Loucy (cell line): ENCODE data around the gene SHC4.
"Not testable (repeated sequence)": the region's sequence is repeated elsewhere in the genome, so short reads cannot be mapped to it uniquely, and the experiment has no call there.

Experiments used
- H2AFZ ChIP-seq: fragments of 200-600 bp; sonication (generic); 2 replicates; pipeline ENCODE4 v1.6.0; 2016; ENCODE audit warnings: antibody characterized with exemption, mild to moderate bottlenecking, low read length, moderate library complexity
- H3F3A ChIP-seq: fragments of 200-600 bp; 2 replicates; pipeline ENCODE4 v1.6.0; 2016; ENCODE audit warnings: antibody characterized with exemption, low read depth, mild to moderate bottlenecking
- H3K27me3 ChIP-seq: fragments of 200-600 bp; sonication (generic); 2 replicates; pipeline ENCODE4 v1.6.1; 2014; ENCODE audit warnings: low read length, mild to moderate bottlenecking; ENCODE audit not compliant: insufficient read depth, poor library complexity, severe bottlenecking
- H3K36me3 ChIP-seq: fragments of 200-600 bp; sonication (generic); 2 replicates; pipeline ENCODE4 v1.6.1; 2016; ENCODE audit warnings: low read length; ENCODE audit not compliant: insufficient read depth
- H3K4me1 ChIP-seq: fragments of 200-600 bp; sonication (generic); 2 replicates; pipeline ENCODE4 v1.5.1; 2014; ENCODE audit warnings: low read length, mild to moderate bottlenecking; ENCODE audit not compliant: insufficient read depth, poor library complexity, severe bottlenecking
- H3K4me2 ChIP-seq: fragments of 200-600 bp; sonication (generic); 2 replicates; pipeline ENCODE4 v1.6.0; 2014; ENCODE audit warnings: antibody characterized with exemption, low read length, low read depth, mild to moderate bottlenecking; ENCODE audit not compliant: poor library complexity, severe bottlenecking
- H3K4me3 ChIP-seq: fragments of 200-600 bp; sonication (generic); 2 replicates; pipeline ENCODE4 v1.5.1; 2014; ENCODE audit warnings: low read length, mild to moderate bottlenecking, mixed read lengths; ENCODE audit not compliant: poor library complexity, severe bottlenecking
- H3K79me2 ChIP-seq: fragments of 200-600 bp; sonication (generic); 2 replicates; pipeline ENCODE4 v1.6.1; 2014; ENCODE audit warnings: low read length; ENCODE audit not compliant: insufficient read depth
- H3K9ac ChIP-seq: fragments of 200-600 bp; sonication (generic); 2 replicates; pipeline ENCODE4 v1.6.0; 2014; ENCODE audit warnings: mild to moderate bottlenecking, low read depth, low read length, moderate library complexity; ENCODE audit not compliant: poor library complexity, severe bottlenecking
- H3K9me2 ChIP-seq: fragments of 200-600 bp; sonication (generic); replicated peaks from 2 replicates; pipeline ENCODE4 v1.6.1; 2016; ENCODE audit warnings: low read depth, low read length, mixed read lengths
- H3K9me3 ChIP-seq: fragments of 200-600 bp; sonication (generic); 2 replicates; pipeline ENCODE4 v1.6.1; 2014; ENCODE audit warnings: mild to moderate bottlenecking, antibody characterized with exemption, low read length, low read depth; ENCODE audit not compliant: insufficient read depth
- H4K20me1 ChIP-seq: fragments of 200-600 bp; sonication (generic); 2 replicates; pipeline ENCODE4 v1.6.0; 2014; ENCODE audit warnings: antibody characterized with exemption, low read length, mild to moderate bottlenecking; ENCODE audit not compliant: insufficient read depth, poor library complexity, severe bottlenecking
- EZH2phosphoT487 ChIP-seq: fragments of 200-600 bp; IDR thresholded peaks from 2 replicates; pipeline ENCODE4 v1.6.1; 2018; ENCODE audit warnings: antibody characterized with exemption, mild to moderate bottlenecking, moderate library complexity, borderline replicate concordance
- TF ChIP-seq, protein P1 (sequence below): fragments of 200-600 bp; sonication (generic); conservative IDR thresholded peaks from 2 replicates; pipeline ENCODE4 v1.5.1; 2014; ENCODE audit warnings: mild to moderate bottlenecking, antibody characterized with exemption, low read length

The SHC4 gene

DNA sequence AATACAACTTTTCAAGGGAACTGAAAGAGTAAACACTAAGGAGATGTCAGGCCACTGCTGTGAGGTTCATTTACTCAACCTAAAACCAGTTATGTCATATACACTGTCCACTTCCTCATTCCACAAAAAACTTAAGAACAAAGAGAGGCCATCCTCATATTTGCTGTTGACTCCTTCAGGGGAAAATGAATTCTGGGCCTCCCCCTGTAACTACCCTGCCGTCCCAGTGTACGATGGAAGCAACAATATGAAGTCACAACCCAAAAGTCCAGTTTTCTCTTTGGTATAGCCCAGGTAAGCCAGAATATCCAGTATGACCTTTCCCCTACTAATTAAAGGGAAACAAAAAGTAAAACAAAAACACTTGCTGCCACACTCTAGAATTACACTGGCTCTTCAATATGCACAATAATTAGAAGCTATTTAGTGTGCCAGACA, 169.0 kb downstream of the SHC4 start:
- no peak overlapping the region for H2AFZ ChIP-seq
- no peak overlapping the region for H3K9ac ChIP-seq
- TF ChIP-seq, protein P1, sequence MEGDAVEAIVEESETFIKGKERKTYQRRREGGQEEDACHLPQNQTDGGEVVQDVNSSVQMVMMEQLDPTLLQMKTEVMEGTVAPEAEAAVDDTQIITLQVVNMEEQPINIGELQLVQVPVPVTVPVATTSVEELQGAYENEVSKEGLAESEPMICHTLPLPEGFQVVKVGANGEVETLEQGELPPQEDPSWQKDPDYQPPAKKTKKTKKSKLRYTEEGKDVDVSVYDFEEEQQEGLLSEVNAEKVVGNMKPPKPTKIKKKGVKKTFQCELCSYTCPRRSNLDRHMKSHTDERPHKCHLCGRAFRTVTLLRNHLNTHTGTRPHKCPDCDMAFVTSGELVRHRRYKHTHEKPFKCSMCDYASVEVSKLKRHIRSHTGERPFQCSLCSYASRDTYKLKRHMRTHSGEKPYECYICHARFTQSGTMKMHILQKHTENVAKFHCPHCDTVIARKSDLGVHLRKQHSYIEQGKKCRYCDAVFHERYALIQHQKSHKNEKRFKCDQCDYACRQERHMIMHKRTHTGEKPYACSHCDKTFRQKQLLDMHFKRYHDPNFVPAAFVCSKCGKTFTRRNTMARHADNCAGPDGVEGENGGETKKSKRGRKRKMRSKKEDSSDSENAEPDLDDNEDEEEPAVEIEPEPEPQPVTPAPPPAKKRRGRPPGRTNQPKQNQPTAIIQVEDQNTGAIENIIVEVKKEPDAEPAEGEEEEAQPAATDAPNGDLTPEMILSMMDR: no peak
- no peak for TF ChIP-seq EZH2phosphoT487
- H3F3A ChIP-seq: no peaks in the 10 kb centered on the region
- no peaks in the 10 kb centered on the region for H3K9me3 ChIP-seq
- H3K27me3 ChIP-seq: no peaks in the 10 kb centered on the region
- peaks cover 11% of the 10 kb centered on the region; the same call in 1 of the 2 replicates for H3K79me2 ChIP-seq
- no peak overlapping the region for H3K4me2 ChIP-seq
- H3K4me3 ChIP-seq: no peak overlapping the region
- H3K36me3 ChIP-seq: peaks cover 68% of the 10 kb centered on the region
- no peaks in the 10 kb centered on the region for H3K9me2 ChIP-seq
- no peaks in the 10 kb centered on the region for H4K20me1 ChIP-seq
- H3K4me1 ChIP-seq: no peaks in the 10 kb centered on the region

DNA sequence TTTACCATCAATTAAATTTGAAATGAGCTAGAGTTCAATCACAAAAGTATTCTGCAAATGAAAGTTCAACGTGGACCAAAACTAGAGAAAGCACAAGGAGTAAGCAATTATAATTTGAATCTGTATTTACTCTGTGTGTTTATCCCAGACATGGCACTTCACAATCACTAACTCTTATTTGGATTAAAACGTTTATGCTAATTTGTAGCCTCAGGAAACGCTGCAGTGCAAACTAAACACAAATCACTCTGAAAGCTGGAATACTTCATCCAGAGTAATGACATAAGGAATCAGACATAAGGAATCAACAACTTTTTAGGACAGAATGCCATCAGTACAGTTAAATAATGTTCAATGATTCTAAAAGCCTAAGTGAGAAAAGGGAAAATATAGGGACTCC, 171.3 kb downstream of the SHC4 start:
- no peak overlapping the region for H3K9ac ChIP-seq
- no peaks in the 10 kb centered on the region for H3K4me1 ChIP-seq
- H3K79me2 ChIP-seq: no peaks in the 10 kb centered on the region
- H3K27me3 ChIP-seq: no peaks in the 10 kb centered on the region
- no peak overlapping the region for H3K4me2 ChIP-seq
- TF ChIP-seq, protein P1: no peak
- TF ChIP-seq EZH2phosphoT487: no peak
- H3F3A ChIP-seq: no peaks in the 10 kb centered on the region
- no peak overlapping the region for H2AFZ ChIP-seq
- H3K4me3 ChIP-seq: no peak overlapping the region
- no peaks in the 10 kb centered on the region for H3K9me2 ChIP-seq
- no peaks in the 10 kb centered on the region for H4K20me1 ChIP-seq
- H3K9me3 ChIP-seq: no peaks in the 10 kb centered on the region
- peaks cover 87% of the 10 kb centered on the region for H3K36me3 ChIP-seq

DNA sequence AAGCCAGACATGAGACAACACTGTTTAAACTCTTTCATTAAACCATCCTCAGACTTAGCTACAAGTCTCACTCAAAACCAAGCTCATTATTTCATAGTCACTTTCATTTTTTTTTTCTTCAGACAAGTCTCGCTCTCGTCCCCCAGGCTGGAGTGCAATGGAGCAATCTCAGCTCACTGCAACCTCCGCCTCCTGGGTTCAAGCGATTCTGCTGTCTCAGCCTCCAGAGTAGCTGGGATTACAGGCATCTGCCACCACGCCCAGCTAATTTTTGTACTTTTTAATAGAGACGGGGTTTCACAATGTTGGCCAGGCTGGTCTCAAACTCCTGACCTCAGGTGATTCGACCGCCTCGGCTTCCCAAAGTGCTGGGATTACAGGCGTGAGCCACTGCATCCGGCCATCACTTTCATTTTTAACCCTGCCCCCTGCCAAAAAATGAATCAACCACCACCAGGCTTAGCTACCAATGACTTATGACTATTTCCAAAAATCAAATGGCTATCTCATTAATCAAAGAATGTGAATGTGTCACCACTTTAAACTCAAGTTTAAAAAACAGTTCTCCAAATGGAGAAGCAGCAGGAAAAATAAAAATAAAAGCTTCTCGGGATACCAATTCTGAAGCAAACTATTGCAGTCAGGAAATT, 173.1 kb downstream of the SHC4 start:
- H3K9me3 ChIP-seq, H3K4me2 ChIP-seq, H3K79me2 ChIP-seq, H3K9ac ChIP-seq, H3K27me3 ChIP-seq, H2AFZ ChIP-seq, H4K20me1 ChIP-seq, H3K4me1 ChIP-seq, H3K4me3 ChIP-seq, H3F3A ChIP-seq, H3K9me2 ChIP-seq: not testable (repeated sequence)
- peaks cover 79% of the 10 kb centered on the region for H3K36me3 ChIP-seq

DNA sequence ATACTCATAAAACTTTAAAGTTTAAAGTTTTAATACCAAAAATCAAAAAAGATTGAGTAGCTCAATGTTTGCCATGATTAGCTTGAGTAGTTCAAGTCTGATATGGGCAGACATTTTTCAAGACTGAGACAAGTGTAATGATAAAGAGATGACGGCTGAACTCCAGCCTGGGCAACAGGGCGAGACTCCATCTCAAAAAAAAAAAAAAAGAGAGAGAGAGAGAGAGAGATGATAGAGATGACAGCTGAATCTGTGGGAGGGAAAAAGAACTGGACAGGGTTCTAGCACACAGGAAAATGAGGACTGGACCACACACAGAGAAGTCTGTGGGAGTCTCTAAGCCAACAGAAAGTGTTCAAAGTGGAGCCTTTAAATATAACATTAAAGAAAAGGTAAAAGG, 178.0 kb downstream of the SHC4 start:
- Histone ChIP-seq H3K4me3 (no peak overlapping the region), H3K9me2 (no peaks in the 10 kb centered on the region), H2AFZ (no peak overlapping the region), H3F3A (no peaks in the 10 kb centered on the region), H3K79me2 (no peaks in the 10 kb centered on the region), H4K20me1 (no peaks in the 10 kb centered on the region), H3K27me3 (no peaks in the 10 kb centered on the region), H3K4me2 (no peak overlapping the region), H3K9me3 (no peaks in the 10 kb centered on the region), H3K9ac (no peak overlapping the region), H3K36me3 (peaks cover 78% of the 10 kb centered on the region), H3K4me1 (no peaks in the 10 kb centered on the region)
- TF ChIP-seq, protein P1: no peak
- no peak for TF ChIP-seq EZH2phosphoT487
